ENCODE data around the gene DMD. TPM values are rescaled to one million over a fixed set of nuclear protein-coding genes. Genes with fewer than 3 reads are reported as not detected.
"Not testable (repeated sequence)": the region's sequence is repeated elsewhere in the genome, so short reads cannot be mapped to it uniquely, and the experiment has no call there.

DMD gene
- total and polyA plus RNA-seq, 9 donors, result 14.0 to 70.5 (median 37.6) TPM

DNA sequence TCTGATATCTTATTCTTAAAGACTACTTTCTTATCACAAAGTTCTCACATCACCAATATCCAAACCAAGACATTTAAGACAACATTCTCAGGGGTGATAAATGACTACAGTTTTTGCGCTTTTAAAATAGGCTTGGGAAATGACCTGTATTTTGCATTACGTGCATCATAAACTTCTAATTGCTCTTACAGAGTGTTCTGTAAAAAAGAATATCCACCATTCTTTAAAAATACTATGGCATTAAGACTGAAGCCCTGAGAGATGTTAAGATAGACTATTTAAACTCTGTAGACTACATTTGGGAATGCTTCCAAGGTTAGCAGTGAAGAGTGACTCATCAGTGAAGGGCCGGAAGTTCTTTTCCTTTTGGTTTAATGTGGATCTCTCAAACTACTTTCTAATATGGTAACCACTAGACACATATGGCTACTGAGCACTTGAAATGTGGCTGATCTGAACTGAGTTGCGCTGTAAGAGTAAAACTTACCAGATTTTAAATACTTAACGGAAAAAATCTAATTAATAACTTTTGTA, 1620.7 kb downstream of the DMD start:
- no peaks in the 10 kb centered on the region for H3K36me3 ChIP-seq
- no peaks in the 10 kb centered on the region for H3K4me1 ChIP-seq (ENCODE audit: insufficient read depth)
- intact Hi-C loops (cut with DNase I), result no loop called here
- 71 to 74% (median 73%) methylated on average over 5 of the region's 5 CpGs for WGBS, 3 donors
- TF ChIP-seq EP300 (IDR thresholded peaks at IDR 0.05), result no peak
- TF ChIP-seq POLR2A (IDR thresholded peaks at IDR 0.05), result no peak
- TF ChIP-seq, protein P1, sequence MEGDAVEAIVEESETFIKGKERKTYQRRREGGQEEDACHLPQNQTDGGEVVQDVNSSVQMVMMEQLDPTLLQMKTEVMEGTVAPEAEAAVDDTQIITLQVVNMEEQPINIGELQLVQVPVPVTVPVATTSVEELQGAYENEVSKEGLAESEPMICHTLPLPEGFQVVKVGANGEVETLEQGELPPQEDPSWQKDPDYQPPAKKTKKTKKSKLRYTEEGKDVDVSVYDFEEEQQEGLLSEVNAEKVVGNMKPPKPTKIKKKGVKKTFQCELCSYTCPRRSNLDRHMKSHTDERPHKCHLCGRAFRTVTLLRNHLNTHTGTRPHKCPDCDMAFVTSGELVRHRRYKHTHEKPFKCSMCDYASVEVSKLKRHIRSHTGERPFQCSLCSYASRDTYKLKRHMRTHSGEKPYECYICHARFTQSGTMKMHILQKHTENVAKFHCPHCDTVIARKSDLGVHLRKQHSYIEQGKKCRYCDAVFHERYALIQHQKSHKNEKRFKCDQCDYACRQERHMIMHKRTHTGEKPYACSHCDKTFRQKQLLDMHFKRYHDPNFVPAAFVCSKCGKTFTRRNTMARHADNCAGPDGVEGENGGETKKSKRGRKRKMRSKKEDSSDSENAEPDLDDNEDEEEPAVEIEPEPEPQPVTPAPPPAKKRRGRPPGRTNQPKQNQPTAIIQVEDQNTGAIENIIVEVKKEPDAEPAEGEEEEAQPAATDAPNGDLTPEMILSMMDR (IDR thresholded peaks at IDR 0.05), result no peak
- H3K27me3 ChIP-seq, result no peaks in the 10 kb centered on the region
- no peaks in the 10 kb centered on the region for H3K9me3 ChIP-seq
- no peak for DNase-seq
- no peak overlapping the region for H3K4me3 ChIP-seq
- H3K27ac ChIP-seq, result no peak overlapping the region

- Histone ChIP-seq H3K4me3 (no peak overlapping the region), H3K4me1 (ENCODE audit: insufficient read depth) (no peaks in the 10 kb centered on the region), H3K27me3 (no peaks in the 10 kb centered on the region), H3K9me3 (no peaks in the 10 kb centered on the region), H3K27ac (no peak overlapping the region), H3K36me3 (no peaks in the 10 kb centered on the region)
- WGBS, 3 donors, result 77 to 80% (median 79%) methylated on average over 3 of the region's 3 CpGs
- TF ChIP-seq EP300 (IDR thresholded peaks at IDR 0.05), result no peak
- TF ChIP-seq, protein P1 (IDR thresholded peaks at IDR 0.05), result no peak
- TF ChIP-seq POLR2A (IDR thresholded peaks at IDR 0.05), result no peak
- intact Hi-C loops (cut with DNase I), result no loop called here
- no peak for DNase-seq
Measured at GRCh38 chrX:31589503-31589902, 1621.8 kb downstream of the DMD start.

DNA sequence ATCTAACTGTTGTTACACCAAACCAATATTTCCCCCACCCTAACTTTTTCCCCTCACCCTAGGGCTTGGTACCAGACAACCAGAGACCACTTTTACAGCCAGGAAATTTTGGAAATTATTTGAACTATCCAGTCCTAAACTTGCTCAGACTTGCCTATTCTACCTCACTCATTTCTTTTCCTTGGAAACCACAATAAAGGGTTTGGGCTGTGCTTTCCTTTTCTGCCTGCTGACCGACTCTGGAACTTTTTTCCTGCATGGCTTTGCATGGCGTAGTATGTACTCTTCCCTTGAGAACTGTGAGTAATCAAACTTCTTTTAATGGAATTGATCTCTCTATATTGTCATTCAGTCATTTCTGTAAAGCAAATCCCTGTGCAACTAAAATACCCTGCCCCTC, 1623.0 kb downstream of the DMD start:
- Histone ChIP-seq H3K4me1 (ENCODE audit: insufficient read depth) (no peaks in the 10 kb centered on the region), H3K36me3 (no peaks in the 10 kb centered on the region), H3K27ac (no peak overlapping the region), H3K4me3 (no peak overlapping the region), H3K27me3 (no peaks in the 10 kb centered on the region), H3K9me3 (no peaks in the 10 kb centered on the region)
- TF ChIP-seq EP300 (IDR thresholded peaks at IDR 0.05) (no peak), POLR2A (IDR thresholded peaks at IDR 0.05) (no peak)
- TF ChIP-seq, protein P1 (IDR thresholded peaks at IDR 0.05), result no peak
- intact Hi-C loops (cut with DNase I), result no loop called here
- DNase-seq, result no peak
- 81 to 85% (median 81%) methylated on average over 2 of the region's 2 CpGs for WGBS, 3 donors

DNA sequence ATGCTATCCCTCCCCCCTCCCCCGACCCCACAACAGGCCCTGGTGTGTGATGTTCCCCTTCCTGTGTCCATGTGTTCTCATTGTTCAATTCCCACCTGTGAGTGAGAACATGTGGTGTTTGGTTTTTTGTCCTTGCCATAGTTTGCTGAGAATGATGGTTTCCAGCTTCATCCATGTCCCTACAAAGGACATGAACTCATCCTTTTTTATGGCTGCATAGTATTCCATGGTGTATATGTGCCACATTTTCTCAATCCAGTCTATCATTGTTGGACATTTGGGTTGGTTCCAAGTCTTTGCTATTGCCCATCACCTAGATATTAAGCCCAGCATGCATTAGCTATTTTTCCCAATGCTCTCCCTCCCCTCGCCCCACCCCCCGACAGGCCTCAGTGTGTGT, 1627.5 kb downstream of the DMD start:
- H3K27ac ChIP-seq; H3K4me3 ChIP-seq; DNase-seq; intact Hi-C loops (cut with DNase I); H3K36me3 ChIP-seq; H3K27me3 ChIP-seq; H3K9me3 ChIP-seq; H3K4me1 ChIP-seq (ENCODE audit: insufficient read depth): not testable (repeated sequence)
- 82 to 88% (median 87%) methylated on average over 3 of the region's 3 CpGs for WGBS, 3 donors

DNA sequence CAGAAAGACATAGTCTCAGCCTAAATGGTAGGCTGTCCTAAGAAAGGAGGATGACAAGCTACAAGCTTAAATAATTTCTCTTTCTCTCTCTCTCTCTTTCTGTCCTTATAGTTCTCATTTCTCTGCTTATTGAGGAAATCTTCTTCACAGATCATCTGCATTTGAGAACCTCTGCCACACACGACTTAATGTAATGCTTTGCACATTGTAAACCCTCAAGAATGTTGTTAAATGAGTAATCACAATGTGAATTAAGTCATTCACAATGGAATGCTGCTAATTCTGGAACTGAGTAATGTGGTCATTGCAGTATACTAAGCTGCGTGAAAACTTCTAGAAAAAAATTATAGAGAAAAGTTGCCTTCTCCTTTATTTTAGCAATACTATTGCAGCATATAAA, 1630.6 kb downstream of the DMD start:
- Histone ChIP-seq H3K27ac (no peak overlapping the region), H3K4me1 (ENCODE audit: insufficient read depth) (no peaks in the 10 kb centered on the region), H3K27me3 (no peaks in the 10 kb centered on the region), H3K36me3 (no peaks in the 10 kb centered on the region), H3K4me3 (no peak overlapping the region), H3K9me3 (no peaks in the 10 kb centered on the region)
- 25 to 48% (median 33%) methylated on average over 2 of the region's 2 CpGs for WGBS, 3 donors
- TF ChIP-seq, protein P1 (IDR thresholded peaks at IDR 0.05), result no peak
- TF ChIP-seq POLR2A (IDR thresholded peaks at IDR 0.05), result no peak
- TF ChIP-seq EP300 (IDR thresholded peaks at IDR 0.05), result no peak
- no peak for DNase-seq
- intact Hi-C loops (cut with DNase I), result no loop called here

All from ovary (tissue), 9 donors.